Suppressor macrophage treated with lipopolysaccharide for 1 hour (primary cell): ENCODE results near the gene NDUFB4.
"Not testable (repeated sequence)": the region's sequence is repeated elsewhere in the genome, so short reads cannot be mapped to it uniquely, and the experiment has no call there.

Experiments
- DNase-seq, 3 donors: peaks; one replicate each; pipeline ENCODE4 v3.0.0-alpha.2; 2020 to 2022

NDUFB4 gene

GRCh38 chr3:120572027-120572426 is 24.1 kb upstream of the NDUFB4 start:
- DNase-seq: no peak

GRCh38 chr3:120587332-120587975 is 8.7 kb upstream of the NDUFB4 start:
- DNase-seq: no peak

- DNase-seq: no peak
These were observed 384 bp upstream of the NDUFB4 start for GRCh38 chr3:120595788-120596115.

- no peak for DNase-seq
These were observed 702 bp downstream of the NDUFB4 start for GRCh38 chr3:120596853-120597223.

- DNase-seq: peak in 1 of 3 donors; percentile 33
These were observed 1.4 kb downstream of the NDUFB4 start for GRCh38 chr3:120597445-120598049.

GRCh38 chr3:120599211-120599610 is 3.1 kb downstream of the NDUFB4 start:
- no peak for DNase-seq

- DNase-seq: no peak
These were observed 5.4 kb downstream of the NDUFB4 start for GRCh38 chr3:120601554-120601953.

GRCh38 chr3:120602682-120603081 is 6.5 kb downstream of the NDUFB4 start:
- DNase-seq: no peak

GRCh38 chr3:120604382-120604781 is 8.2 kb downstream of the NDUFB4 start:
- no peak for DNase-seq

GRCh38 chr3:120604784-120605183 is 8.6 kb downstream of the NDUFB4 start:
- DNase-seq: no peak

- no peak for DNase-seq
These were observed 12.4 kb downstream of the NDUFB4 start for GRCh38 chr3:120608506-120608905.

GRCh38 chr3:120614765-120615164 is 18.6 kb downstream of the NDUFB4 start:
- DNase-seq: peak; percentile 26 to 39 (median 34)

- peak; percentile 51 to 67 (median 54) for DNase-seq
These were observed 19.9 kb downstream of the NDUFB4 start for GRCh38 chr3:120615847-120616609.

GRCh38 chr3:120616745-120617144 is 20.6 kb downstream of the NDUFB4 start:
- DNase-seq: not testable (repeated sequence)

GRCh38 chr3:120622457-120622856 is 26.3 kb downstream of the NDUFB4 start:
- no peak for DNase-seq

GRCh38 chr3:120622870-120623726 is 27.0 kb downstream of the NDUFB4 start:
- peak; percentile 33 to 55 (median 46) for DNase-seq

- no peak for DNase-seq
These were observed 27.6 kb downstream of the NDUFB4 start for GRCh38 chr3:120623727-120624093.

GRCh38 chr3:120625159-120625586 is 29.0 kb downstream of the NDUFB4 start:
- DNase-seq: peak in 2 of 3 donors; percentile 29 to 37

GRCh38 chr3:120634539-120634938 is 38.4 kb downstream of the NDUFB4 start:
- DNase-seq: no peak

- DNase-seq: no peak
These were observed 40.8 kb downstream of the NDUFB4 start for GRCh38 chr3:120636795-120637401.

- DNase-seq: peak; percentile 44 to 59 (median 54)
These were observed 41.9 kb downstream of the NDUFB4 start for GRCh38 chr3:120637851-120638559.

GRCh38 chr3:120638820-120639219 is 42.7 kb downstream of the NDUFB4 start:
- not testable (repeated sequence) for DNase-seq
